ENCODE data around the gene GTPBP4.
"Not testable (repeated sequence)": the region's sequence is repeated elsewhere in the genome, so short reads cannot be mapped to it uniquely, and the experiment has no call there.

GTPBP4 gene

GRCh38 chr10:1025683-1026082 lies 37.4 kb downstream of the GTPBP4 start, which contains the start of gene IDI2:
IDI2 (minus strand) TSS chr10:1025859; CDS start chr10:1024723, 1,136 bp downstream.
- Mint-ChIP-seq H3K9me3 (no peaks in the 10 kb centered on the region), H3K4me1 (no peaks in the 10 kb centered on the region), H3K36me3 (ENCODE audit: insufficient read depth) (peaks cover 5% of the 10 kb centered on the region), H3K4me3 (no peak within 1 kb of the TSS), H3K27ac (ENCODE audit: low read depth) (no peak within 1 kb of the TSS), H3K27me3 (no peaks in the 10 kb centered on the region)
- ATAC-seq (replicated peaks; ENCODE audit: extremely low read depth, poor library complexity, severe bottlenecking) (no peak), DNase-seq (ENCODE audit: low spot score in 2 of 2) (no peak)

GRCh38 chr10:1026578-1026977 lies 38.3 kb downstream of the GTPBP4 start:
- no peaks in the 10 kb centered on the region for H3K9me3 Mint-ChIP-seq
- ATAC-seq (replicated peaks; ENCODE audit: extremely low read depth, poor library complexity, severe bottlenecking) (no peak), DNase-seq (ENCODE audit: low spot score in 2 of 2) (no peak)
- H3K36me3 Mint-ChIP-seq (ENCODE audit: insufficient read depth), result peaks cover 2% of the 10 kb centered on the region
- no peaks in the 10 kb centered on the region for H3K27me3 Mint-ChIP-seq
- no peaks in the 10 kb centered on the region for H3K4me1 Mint-ChIP-seq
- no peak overlapping the region for H3K4me3 Mint-ChIP-seq
- H3K27ac Mint-ChIP-seq (ENCODE audit: low read depth), result no peak overlapping the region

- H3K27ac Mint-ChIP-seq (ENCODE audit: low read depth), result no peak overlapping the region
- H3K4me3 Mint-ChIP-seq, result no peak overlapping the region
- no peaks in the 10 kb centered on the region for H3K36me3 Mint-ChIP-seq (ENCODE audit: insufficient read depth)
- H3K4me1 Mint-ChIP-seq, result no peaks in the 10 kb centered on the region
- no peaks in the 10 kb centered on the region for H3K9me3 Mint-ChIP-seq
- H3K27me3 Mint-ChIP-seq, result no peaks in the 10 kb centered on the region
- ATAC-seq (replicated peaks; ENCODE audit: extremely low read depth, poor library complexity, severe bottlenecking), result no peak
- DNase-seq (ENCODE audit: low spot score in 2 of 2), result no peak
Observed at GRCh38 chr10:1029838-1030237, 41.6 kb downstream of the GTPBP4 start.

- Mint-ChIP-seq H3K4me1 (no peaks in the 10 kb centered on the region), H3K4me3 (no peak overlapping the region), H3K36me3 (ENCODE audit: insufficient read depth) (peaks cover 13% of the 10 kb centered on the region), H3K9me3 (no peaks in the 10 kb centered on the region), H3K27ac (ENCODE audit: low read depth) (peak overlapping the region; percentile 9), H3K27me3 (no peaks in the 10 kb centered on the region)
- DNase-seq (ENCODE audit: low spot score in 2 of 2) (no peak), ATAC-seq (replicated peaks; ENCODE audit: extremely low read depth, poor library complexity, severe bottlenecking) (no peak)
Observed at GRCh38 chr10:1033601-1034000, 45.4 kb downstream of the GTPBP4 start.

- H3K27ac Mint-ChIP-seq (ENCODE audit: low read depth), result no peak overlapping the region
- peaks cover 17% of the 10 kb centered on the region for H3K36me3 Mint-ChIP-seq (ENCODE audit: insufficient read depth)
- H3K4me3 Mint-ChIP-seq, result no peak overlapping the region
- H3K9me3 Mint-ChIP-seq, result no peaks in the 10 kb centered on the region
- ATAC-seq (replicated peaks; ENCODE audit: extremely low read depth, poor library complexity, severe bottlenecking) (no peak), DNase-seq (ENCODE audit: low spot score in 2 of 2) (no peak)
- no peaks in the 10 kb centered on the region for H3K27me3 Mint-ChIP-seq
- no peaks in the 10 kb centered on the region for H3K4me1 Mint-ChIP-seq
Observed at GRCh38 chr10:1034758-1035157, 46.5 kb downstream of the GTPBP4 start.

- H3K27ac Mint-ChIP-seq (ENCODE audit: low read depth), result no peak overlapping the region
- no peak for ATAC-seq (replicated peaks; ENCODE audit: extremely low read depth, poor library complexity, severe bottlenecking)
Observed at GRCh38 chr10:1035201-1035600, 47.0 kb downstream of the GTPBP4 start.

GRCh38 chr10:1036341-1036791 lies 48.1 kb downstream of the GTPBP4 start:
- Mint-ChIP-seq H3K27ac (ENCODE audit: low read depth) (peak overlapping the region; percentile 79), H3K9me3 (no peaks in the 10 kb centered on the region), H3K4me3 (no peak overlapping the region), H3K4me1 (no peaks in the 10 kb centered on the region), H3K36me3 (ENCODE audit: insufficient read depth) (peaks cover 28% of the 10 kb centered on the region), H3K27me3 (no peaks in the 10 kb centered on the region)
- ATAC-seq (replicated peaks; ENCODE audit: extremely low read depth, poor library complexity, severe bottlenecking) (no peak), DNase-seq (ENCODE audit: low spot score in 2 of 2) (no peak)

More at GRCh38 chr10:1035201-1035600, 47.0 kb downstream of the GTPBP4 start:
- no peaks in the 10 kb centered on the region for H3K4me1 Mint-ChIP-seq
- H3K27me3 Mint-ChIP-seq, result no peaks in the 10 kb centered on the region
- no peak for DNase-seq (ENCODE audit: low spot score in 2 of 2)
- no peaks in the 10 kb centered on the region for H3K9me3 Mint-ChIP-seq
- H3K4me3 Mint-ChIP-seq, result no peak overlapping the region
- H3K36me3 Mint-ChIP-seq (ENCODE audit: insufficient read depth), result peaks cover 20% of the 10 kb centered on the region

GRCh38 chr10:1037098-1037497 lies 48.9 kb downstream of the GTPBP4 start:
- H3K4me1 Mint-ChIP-seq, result no peaks in the 10 kb centered on the region
- ATAC-seq (replicated peaks; ENCODE audit: extremely low read depth, poor library complexity, severe bottlenecking) (no peak), DNase-seq (ENCODE audit: low spot score in 2 of 2) (no peak)
- peaks cover 34% of the 10 kb centered on the region for H3K36me3 Mint-ChIP-seq (ENCODE audit: insufficient read depth)
- H3K27me3 Mint-ChIP-seq, result no peaks in the 10 kb centered on the region
- no peak overlapping the region for H3K27ac Mint-ChIP-seq (ENCODE audit: low read depth)
- no peak overlapping the region for H3K4me3 Mint-ChIP-seq
- H3K9me3 Mint-ChIP-seq, result no peaks in the 10 kb centered on the region

- not testable (repeated sequence) for H3K27ac Mint-ChIP-seq (ENCODE audit: low read depth); H3K4me3 Mint-ChIP-seq; ATAC-seq (replicated peaks; ENCODE audit: extremely low read depth, poor library complexity, severe bottlenecking); H3K9me3 Mint-ChIP-seq; H3K4me1 Mint-ChIP-seq; DNase-seq (ENCODE audit: low spot score in 2 of 2); H3K27me3 Mint-ChIP-seq
- H3K36me3 Mint-ChIP-seq (ENCODE audit: insufficient read depth), result peaks cover 45% of the 10 kb centered on the region
Observed at GRCh38 chr10:1038769-1039168, 50.5 kb downstream of the GTPBP4 start.

- Mint-ChIP-seq H3K4me1 (peaks cover 22% of the 10 kb centered on the region), H3K36me3 (ENCODE audit: insufficient read depth) (peaks cover 54% of the 10 kb centered on the region), H3K27ac (ENCODE audit: low read depth) (no peak overlapping the region), H3K9me3 (no peaks in the 10 kb centered on the region), H3K4me3 (no peak overlapping the region), H3K27me3 (no peaks in the 10 kb centered on the region)
- no peak for DNase-seq (ENCODE audit: low spot score in 2 of 2)
- no peak for ATAC-seq (replicated peaks; ENCODE audit: extremely low read depth, poor library complexity, severe bottlenecking)
Observed at GRCh38 chr10:1040133-1040532, 51.9 kb downstream of the GTPBP4 start.

GRCh38 chr10:1041514-1041913 lies 53.3 kb downstream of the GTPBP4 start:
- Mint-ChIP-seq H3K27me3 (no peaks in the 10 kb centered on the region), H3K36me3 (ENCODE audit: insufficient read depth) (peaks cover 57% of the 10 kb centered on the region), H3K9me3 (no peaks in the 10 kb centered on the region), H3K27ac (ENCODE audit: low read depth) (no peak overlapping the region), H3K4me1 (peaks cover 26% of the 10 kb centered on the region), H3K4me3 (no peak overlapping the region)
- DNase-seq (ENCODE audit: low spot score in 2 of 2) (no peak), ATAC-seq (replicated peaks; ENCODE audit: extremely low read depth, poor library complexity, severe bottlenecking) (no peak)

- peak; percentile 35 for ATAC-seq (replicated peaks; ENCODE audit: extremely low read depth, poor library complexity, severe bottlenecking)
- H3K36me3 Mint-ChIP-seq (ENCODE audit: insufficient read depth), result peaks cover 61% of the 10 kb centered on the region
- no peaks in the 10 kb centered on the region for H3K9me3 Mint-ChIP-seq
- H3K27me3 Mint-ChIP-seq, result no peaks in the 10 kb centered on the region
- DNase-seq (ENCODE audit: low spot score in 2 of 2), result no peak
- peak overlapping the region; percentile 88 for H3K27ac Mint-ChIP-seq (ENCODE audit: low read depth)
- peak overlapping the region; percentile 75 for H3K4me3 Mint-ChIP-seq
- peaks cover 38% of the 10 kb centered on the region for H3K4me1 Mint-ChIP-seq
Observed at GRCh38 chr10:1043532-1043995, 55.3 kb downstream of the GTPBP4 start.

- ATAC-seq (replicated peaks; ENCODE audit: extremely low read depth, poor library complexity, severe bottlenecking) (no peak), DNase-seq (ENCODE audit: low spot score in 2 of 2) (no peak)
- Mint-ChIP-seq H3K4me3 (peak overlapping the region; percentile 75), H3K27me3 (no peaks in the 10 kb centered on the region), H3K9me3 (no peaks in the 10 kb centered on the region), H3K36me3 (ENCODE audit: insufficient read depth) (peaks cover 66% of the 10 kb centered on the region), H3K27ac (ENCODE audit: low read depth) (peak overlapping the region; percentile 88), H3K4me1 (peaks cover 38% of the 10 kb centered on the region)
Observed at GRCh38 chr10:1044146-1044545, 55.9 kb downstream of the GTPBP4 start.
